Esophagus (tissue), 2 donors: ENCODE measurements around the gene RNF113B. TPM values are rescaled to one million over a fixed set of nuclear protein-coding genes. Genes with fewer than 3 reads are reported as not detected.

Source experiments
- H3K27ac ChIP-seq, 2 donors: one replicate each; pipeline ENCODE4 v1.5.1; 2013; ENCODE audit warnings: low read depth in 2 of 2, mild to moderate bottlenecking in 2 of 2, inconsistent platforms in 1 of 2, low read length in 1 of 2, moderate library complexity in 1 of 2
- H3K27me3 ChIP-seq, 2 donors: one replicate each; pipeline ENCODE4 v1.6.1; 2013; ENCODE audit warnings: low read length in 2 of 2, control low read depth in 1 of 2, mild to moderate bottlenecking in 1 of 2; ENCODE audit not compliant: insufficient read depth in 2 of 2, control insufficient read depth in 1 of 2
- H3K36me3 ChIP-seq, 2 donors: one replicate each; pipeline ENCODE4 v1.6.1; 2013; ENCODE audit warnings: low read length in 1 of 2; ENCODE audit not compliant: control insufficient read depth in 2 of 2, insufficient read depth in 2 of 2
- H3K4me1 ChIP-seq, 2 donors: one replicate each; pipeline ENCODE4 v1.6.1; 2013; ENCODE audit warnings: low read length in 1 of 2; ENCODE audit not compliant: control insufficient read depth in 2 of 2, insufficient read depth in 2 of 2
- H3K4me3 ChIP-seq, 2 donors: one replicate each; pipeline ENCODE4 v1.5.1; 2013; ENCODE audit warnings: low read length in 2 of 2, mild to moderate bottlenecking in 2 of 2, low read depth in 1 of 2, moderate library complexity in 1 of 2
- H3K9me3 ChIP-seq, 2 donors: one replicate each; pipeline ENCODE4 v1.6.1; 2013; ENCODE audit warnings: mild to moderate bottlenecking in 2 of 2, low read depth in 1 of 2, low read length in 1 of 2, moderate library complexity in 1 of 2; ENCODE audit not compliant: control insufficient read depth in 2 of 2, insufficient read depth in 1 of 2
- WGBS, 2 donors: extraction: QIAGEN DNeasy Blood & Tissue Kit; methylation state at CpG; one replicate each; pipeline ENCODE4 v1.1.7; 2013; 5-methylcytosine and 5-hydroxymethylcytosine counted together
- polyA plus RNA-seq, 2 donors: library from polyadenylated mRNA; stranded (reverse); fragments of 200-250 nt; gene quantifications; one replicate each; pipeline ENCODE4 v1.2.3, GENCODE V29; 2013
- donor health status: healthy with polysubstance abuse.
- donor health status: Bipolar disorder and iron deficiency.

Gene RNF113B
- polyA plus RNA-seq, 2 donors, result not detected

DNA sequence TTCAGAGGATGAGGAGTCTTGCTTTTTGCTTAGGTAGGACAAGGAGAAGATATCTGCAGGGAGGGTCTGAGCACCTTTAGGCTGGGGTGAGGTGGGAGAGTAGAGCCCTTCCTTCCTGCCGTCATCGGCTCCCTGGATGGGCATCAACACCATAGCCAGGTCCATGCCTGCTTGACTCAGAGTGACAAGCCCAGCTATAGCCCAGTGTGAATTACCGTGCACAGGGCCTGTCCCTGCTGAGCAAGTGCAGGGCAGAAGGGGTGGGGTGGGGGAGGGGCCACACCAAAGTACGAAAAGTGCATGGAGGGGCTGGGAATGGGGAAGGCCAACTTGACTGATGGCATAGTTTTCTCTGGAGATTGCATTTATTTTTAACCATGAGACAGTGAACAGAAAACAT lies 30.3 kb upstream of the RNF113B start:
- H3K9me3 ChIP-seq, result peaks cover 0 to 2% of the 10 kb centered on the region in 2 donors
- 71 to 85% methylated on average over 4 of the region's 4 CpGs for WGBS, 2 donors
- H3K4me3 ChIP-seq, result no peak overlapping the region
- H3K27ac ChIP-seq, result no peak overlapping the region
- H3K27me3 ChIP-seq, result no peaks in the 10 kb centered on the region
- H3K36me3 ChIP-seq, result no peaks in the 10 kb centered on the region
- H3K4me1 ChIP-seq, result peaks cover 0 to 2% of the 10 kb centered on the region in 2 donors

GRCh38 chr13:98206946-98207345 lies 29.9 kb upstream of the RNF113B start:
- 57 to 64% methylated on average over 4 of the region's 4 CpGs for WGBS, 2 donors
- peaks cover 0 to 2% of the 10 kb centered on the region in 2 donors for H3K4me1 ChIP-seq

DNA sequence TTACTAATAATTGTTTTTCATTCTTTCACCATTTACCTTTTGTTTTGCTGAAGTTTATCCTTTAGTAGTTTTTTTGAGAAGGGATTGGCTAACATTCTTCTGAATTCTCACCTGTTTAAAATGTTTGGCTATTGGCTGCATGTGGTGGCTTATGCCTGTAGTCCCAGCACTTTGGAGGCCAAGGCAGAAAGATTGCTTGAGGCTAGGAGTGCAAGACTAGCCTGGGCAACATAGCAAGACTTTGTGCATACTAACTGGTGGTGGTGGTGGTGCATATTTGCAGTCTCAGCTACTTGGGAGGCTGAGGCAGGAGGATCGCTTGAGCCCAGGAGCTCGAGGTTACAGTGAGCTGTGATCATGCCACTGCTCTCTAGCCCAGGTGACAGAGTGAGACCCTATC lies 27.5 kb upstream of the RNF113B start:
- H3K27ac ChIP-seq, result no peak overlapping the region
- H3K27me3 ChIP-seq, result no peaks in the 10 kb centered on the region
- peaks cover 0 to 2% of the 10 kb centered on the region in 2 donors for H3K9me3 ChIP-seq
- no peak overlapping the region for H3K4me3 ChIP-seq
- peaks cover 0 to 2% of the 10 kb centered on the region in 2 donors for H3K4me1 ChIP-seq
- 92 to 97% methylated on average over 2 of the region's 2 CpGs for WGBS, 2 donors
- H3K36me3 ChIP-seq, result no peaks in the 10 kb centered on the region

More at GRCh38 chr13:98206946-98207345, 29.9 kb upstream of the RNF113B start:
- Histone ChIP-seq H3K36me3 (no peaks in the 10 kb centered on the region), H3K4me3 (no peak overlapping the region), H3K9me3 (peaks cover 0 to 2% of the 10 kb centered on the region in 2 donors), H3K27ac (no peak overlapping the region), H3K27me3 (no peaks in the 10 kb centered on the region)

GRCh38 chr13:98203646-98204326 lies 26.7 kb upstream of the RNF113B start:
- 79 to 83% methylated on average over 8 of the region's 8 CpGs for WGBS, 2 donors
- H3K27me3 ChIP-seq, result no peaks in the 10 kb centered on the region
- H3K4me1 ChIP-seq, result peaks cover 0 to 2% of the 10 kb centered on the region in 2 donors
- H3K27ac ChIP-seq, result no peak overlapping the region
- no peak overlapping the region for H3K4me3 ChIP-seq
- peaks cover 0 to 2% of the 10 kb centered on the region in 2 donors for H3K9me3 ChIP-seq
- H3K36me3 ChIP-seq, result no peaks in the 10 kb centered on the region

GRCh38 chr13:98201984-98202383 lies 24.9 kb upstream of the RNF113B start:
- Histone ChIP-seq H3K36me3 (no peaks in the 10 kb centered on the region), H3K27ac (no peak overlapping the region), H3K9me3 (peaks cover 0 to 2% of the 10 kb centered on the region in 2 donors), H3K4me1 (no peaks in the 10 kb centered on the region), H3K27me3 (no peaks in the 10 kb centered on the region), H3K4me3 (no peak overlapping the region)
- WGBS, 2 donors, result 70 to 78% methylated on average over 6 of the region's 6 CpGs

GRCh38 chr13:98201189-98201588 lies 24.1 kb upstream of the RNF113B start:
- H3K9me3 ChIP-seq, result no peaks in the 10 kb centered on the region
- H3K4me3 ChIP-seq, result no peak overlapping the region
- no peaks in the 10 kb centered on the region for H3K27me3 ChIP-seq
- H3K4me1 ChIP-seq, result no peaks in the 10 kb centered on the region
- WGBS, 2 donors, result 94 to 95% methylated on average over 8 of the region's 8 CpGs
- no peak overlapping the region for H3K27ac ChIP-seq
- H3K36me3 ChIP-seq, result no peaks in the 10 kb centered on the region

DNA sequence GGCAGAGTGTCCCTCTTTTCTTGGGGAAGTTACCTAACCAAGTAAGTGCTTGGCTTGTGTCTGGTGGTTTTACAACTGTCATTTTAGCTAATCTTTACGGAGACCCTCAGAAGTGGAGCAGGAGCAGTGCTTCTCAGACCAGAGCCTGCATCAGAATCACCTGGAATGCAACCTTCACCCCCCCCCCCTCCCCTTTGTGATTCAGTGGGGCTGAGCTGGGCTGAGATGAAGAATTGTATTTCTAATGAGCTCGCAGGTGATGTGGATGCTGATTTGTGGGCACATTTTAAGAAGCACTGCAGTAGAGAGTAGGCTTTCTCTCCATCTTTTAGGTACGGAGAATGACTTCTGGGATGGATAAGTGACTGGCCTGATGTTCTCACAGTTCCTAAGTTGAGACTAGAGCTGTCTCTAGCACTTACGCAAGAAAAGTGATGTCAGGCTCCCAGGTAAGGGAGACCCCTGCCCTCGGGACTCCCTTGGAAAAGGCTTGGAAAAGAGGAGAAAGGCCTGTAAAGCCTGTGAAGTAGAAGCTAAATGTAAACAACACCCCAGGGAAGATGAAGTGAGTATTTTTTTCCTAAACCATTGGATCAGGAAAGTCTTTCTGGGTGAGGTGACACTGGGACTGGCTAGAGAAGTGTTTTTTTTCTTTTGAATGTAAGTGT lies 23.3 kb upstream of the RNF113B start:
- Histone ChIP-seq H3K4me3 (no peak overlapping the region), H3K36me3 (no peaks in the 10 kb centered on the region), H3K27ac (no peak overlapping the region), H3K4me1 (no peaks in the 10 kb centered on the region), H3K27me3 (no peaks in the 10 kb centered on the region), H3K9me3 (no peaks in the 10 kb centered on the region)
- 87 to 89% methylated on average over 5 of the region's 5 CpGs for WGBS, 2 donors

DNA sequence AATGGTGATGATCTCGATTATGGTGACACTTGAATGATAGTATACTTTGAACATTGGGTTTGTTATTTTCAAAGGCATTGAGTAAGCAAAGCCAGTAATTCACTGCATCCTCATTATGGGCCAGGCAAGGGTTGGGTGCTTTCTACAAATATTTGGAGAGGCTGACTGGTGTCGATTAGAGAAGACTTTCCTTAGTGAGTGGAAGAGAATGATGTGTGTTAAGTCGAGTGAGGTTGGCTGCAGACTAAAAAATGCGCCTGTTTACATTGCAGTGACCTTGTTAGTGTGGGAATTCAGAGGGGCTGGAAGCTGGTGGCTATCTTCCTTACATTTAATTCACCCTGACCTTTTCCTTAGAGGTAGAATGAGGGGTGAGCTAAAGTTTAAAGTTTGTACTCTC lies 22.4 kb upstream of the RNF113B start:
- Histone ChIP-seq H3K27ac (no peak overlapping the region), H3K36me3 (no peaks in the 10 kb centered on the region), H3K27me3 (no peaks in the 10 kb centered on the region), H3K4me3 (no peak overlapping the region), H3K9me3 (no peaks in the 10 kb centered on the region), H3K4me1 (no peaks in the 10 kb centered on the region)
- WGBS, 2 donors, result 36 to 56% methylated on average over 4 of the region's 4 CpGs

DNA sequence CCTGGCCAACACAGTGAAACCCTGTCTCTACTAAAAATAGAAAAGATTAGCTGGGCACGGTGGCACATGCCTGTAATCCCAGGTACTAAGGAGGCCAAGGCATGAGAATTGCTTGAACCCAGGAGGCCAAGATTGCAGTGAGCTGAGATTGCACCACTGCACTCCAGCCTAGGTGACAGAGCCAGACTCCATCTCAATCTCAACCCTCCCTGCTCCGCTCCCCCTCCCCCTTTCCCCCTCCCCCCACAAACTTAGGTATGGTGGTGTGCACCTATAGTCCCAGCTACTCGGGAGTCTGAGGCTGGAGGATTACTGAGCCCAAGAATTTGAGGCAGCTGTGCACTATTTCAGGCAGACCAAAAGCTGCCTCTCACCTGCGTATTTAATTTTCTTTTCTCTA lies 21.6 kb upstream of the RNF113B start:
- WGBS, 2 donors, result 69 to 85% methylated on average over 3 to 4 of the region's 4 CpGs
- H3K9me3 ChIP-seq, result no peaks in the 10 kb centered on the region
- no peaks in the 10 kb centered on the region for H3K4me1 ChIP-seq

More for the DNA sequence above, 21.6 kb upstream of the RNF113B start:
- H3K27ac ChIP-seq, result no peak overlapping the region
- H3K36me3 ChIP-seq, result no peaks in the 10 kb centered on the region
- H3K27me3 ChIP-seq, result no peaks in the 10 kb centered on the region
- no peak overlapping the region for H3K4me3 ChIP-seq
